ENCODE measurements around the gene MRTFA. TPM values are rescaled to one million over a fixed set of nuclear protein-coding genes. Genes with fewer than 3 reads are reported as not detected.

Gene MRTFA
- total and polyA plus RNA-seq, 8 donors = 22.5 to 58.0 (median 26.5) TPM

- Histone ChIP-seq H3K9me3 (no peaks in the 10 kb centered on the region), H3K4me3 (no peak overlapping the region), H3K36me3 (no peaks in the 10 kb centered on the region), H3K4me1 (peaks cover 0 to 6% of the 10 kb centered on the region in 2 donors), H3K27ac (no peak overlapping the region), H3K27me3 (no peaks in the 10 kb centered on the region)
- intact Hi-C loops (cut with DNase I) = no loop called here
- DNase-seq (no peak), ATAC-seq (no peak)
- TF ChIP-seq CTCF (IDR thresholded peaks at IDR 0.05) = no peak
Measured at GRCh38 chr22:40670058-40670457, 33.5 kb upstream of the MRTFA start.

DNA sequence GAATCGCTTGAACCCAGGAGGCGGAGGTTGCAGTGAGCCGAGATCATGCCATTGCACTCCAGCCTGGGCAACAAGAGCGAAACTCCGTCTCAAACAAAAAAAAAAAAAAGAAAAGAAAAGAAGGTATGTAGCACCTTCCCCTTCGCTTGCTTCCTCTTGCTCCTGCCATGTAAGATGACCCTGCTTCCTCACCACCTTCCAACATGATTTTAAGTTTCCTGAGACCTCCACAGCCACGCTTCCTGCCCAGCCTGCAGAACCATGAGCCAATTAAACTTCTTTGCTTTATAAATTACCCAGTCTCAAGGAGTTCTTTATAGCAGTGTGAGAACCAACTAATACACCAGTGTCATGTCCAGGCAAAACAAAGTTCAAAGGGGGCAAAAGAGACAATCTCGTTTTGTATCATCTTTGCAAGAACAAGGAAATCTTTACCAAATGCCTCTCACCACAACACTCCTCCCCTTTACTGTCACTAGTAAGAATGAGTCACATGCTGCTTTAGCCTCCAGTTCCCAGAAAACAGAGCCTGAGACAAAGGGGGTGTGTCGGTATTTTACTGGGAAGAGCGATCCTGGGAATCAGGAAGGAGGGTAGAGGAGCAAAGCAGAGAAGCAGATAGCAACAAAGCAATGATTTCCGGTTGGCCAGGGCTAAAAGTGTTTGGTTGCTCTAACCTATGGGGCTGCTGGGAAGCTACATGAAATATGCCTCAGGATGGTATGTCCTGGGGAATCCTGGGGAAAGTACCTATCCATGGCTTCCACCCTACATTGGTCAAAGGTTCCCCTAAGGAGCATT, 32.3 kb upstream of the MRTFA start:
- Histone ChIP-seq H3K4me3 (no peak overlapping the region), H3K36me3 (no peaks in the 10 kb centered on the region), H3K27me3 (no peaks in the 10 kb centered on the region), H3K27ac (no peak overlapping the region), H3K4me1 (peaks cover 0 to 6% of the 10 kb centered on the region in 2 donors), H3K9me3 (no peaks in the 10 kb centered on the region)
- TF ChIP-seq CTCF (IDR thresholded peaks at IDR 0.05) = no peak
- intact Hi-C loops (cut with DNase I) = no loop called here
- ATAC-seq = peak; percentile 65
- DNase-seq = no peak

GRCh38 chr22:40666151-40666848, 29.8 kb upstream of the MRTFA start:
- no peaks in the 10 kb centered on the region for H3K36me3 ChIP-seq
- H3K4me3 ChIP-seq = no peak overlapping the region
- peak overlapping the region in 1 of 2 donors; percentile 55 for H3K27ac ChIP-seq
- ATAC-seq (peak; percentile 47), DNase-seq (peak in 3 of 4 donors; percentile 60 to 89 (median 81))
- no peaks in the 10 kb centered on the region for H3K27me3 ChIP-seq
- TF ChIP-seq CTCF (IDR thresholded peaks at IDR 0.05) = no peak
- H3K4me1 ChIP-seq = peaks cover 0 to 6% of the 10 kb centered on the region in 2 donors
- intact Hi-C loops (cut with DNase I) = no loop called here
- no peaks in the 10 kb centered on the region for H3K9me3 ChIP-seq

GRCh38 chr22:40665312-40665711, 28.8 kb upstream of the MRTFA start:
- H3K4me3 ChIP-seq = no peak overlapping the region
- intact Hi-C loops (cut with DNase I) = no loop called here
- TF ChIP-seq CTCF (IDR thresholded peaks at IDR 0.05) = no peak
- DNase-seq = peak in 1 of 4 donors; percentile 58
- peak overlapping the region in 1 of 2 donors; percentile 55 for H3K27ac ChIP-seq
- H3K27me3 ChIP-seq = no peaks in the 10 kb centered on the region
- H3K36me3 ChIP-seq = no peaks in the 10 kb centered on the region
- no peaks in the 10 kb centered on the region for H3K9me3 ChIP-seq
- H3K4me1 ChIP-seq = peaks cover 0 to 6% of the 10 kb centered on the region in 2 donors
- ATAC-seq = peak; percentile 41

DNA sequence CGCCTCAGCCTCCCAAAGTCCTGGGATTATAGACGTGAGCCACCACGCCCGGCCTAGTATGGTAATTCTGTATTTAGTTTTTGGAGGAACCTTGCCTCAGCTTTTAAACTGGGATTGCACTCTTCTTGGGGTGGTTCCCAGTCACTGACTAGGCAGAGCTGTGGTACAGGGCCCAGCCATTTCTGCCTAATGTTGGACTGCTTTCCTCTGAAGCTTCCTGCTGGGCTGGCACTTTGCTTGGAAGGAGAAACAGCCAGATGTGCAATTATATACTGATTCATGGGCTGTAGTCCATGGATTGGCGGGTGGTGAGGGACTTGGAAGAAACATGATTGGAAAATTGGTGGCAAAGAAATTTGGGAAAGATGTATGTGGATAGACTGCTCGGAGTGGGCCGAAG, 25.2 kb upstream of the MRTFA start:
- ATAC-seq (no peak), DNase-seq (no peak)
- no peaks in the 10 kb centered on the region for H3K36me3 ChIP-seq
- H3K27ac ChIP-seq = no peak overlapping the region
- no peak for TF ChIP-seq CTCF (IDR thresholded peaks at IDR 0.05)
- no peaks in the 10 kb centered on the region for H3K4me1 ChIP-seq
- no peaks in the 10 kb centered on the region for H3K9me3 ChIP-seq
- H3K4me3 ChIP-seq = no peak overlapping the region
- H3K27me3 ChIP-seq = no peaks in the 10 kb centered on the region
- intact Hi-C loops (cut with DNase I) = no loop called here

Data from left lung (tissue), 10 donors.